HG02798 (cell line): ENCODE data around the gene OLFML1.
A peak's percentile ranks its signal among the peaks of the same experiment; 100 is the strongest.

Experiments used
- ATAC-seq: cut with Tn5 transposase; IDR thresholded peaks from one replicate; pipeline ENCODE4 v1.9.1; 2021; ENCODE audit warnings: mild to moderate bottlenecking; ENCODE audit not compliant: unreplicated experiment, poor library complexity

OLFML1 gene

GRCh38 chr11:7552666-7553065, 67.4 kb downstream of the OLFML1 start:
- no peak for ATAC-seq

GRCh38 chr11:7555052-7555699, 69.9 kb downstream of the OLFML1 start:
- no peak for ATAC-seq

DNA sequence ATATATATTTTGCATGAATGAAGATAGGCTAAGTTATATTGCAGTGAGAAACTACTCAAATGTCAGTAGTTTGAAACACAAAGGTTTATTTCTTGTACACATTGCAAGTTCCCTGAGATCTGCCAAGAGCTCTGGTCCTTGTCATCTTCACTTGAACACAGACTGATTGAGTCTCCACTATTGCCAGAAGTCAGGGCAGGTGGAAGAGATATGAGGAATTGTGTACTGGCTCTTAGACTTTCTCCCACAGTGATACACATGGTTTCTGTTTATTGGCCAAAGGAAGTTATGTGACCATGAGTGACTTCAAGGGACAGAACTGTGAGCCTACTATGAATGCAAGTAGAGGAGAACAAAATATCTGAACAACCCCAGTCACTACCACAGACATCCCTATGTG, 72.7 kb downstream of the OLFML1 start:
- ATAC-seq = no peak

GRCh38 chr11:7559398-7560283, 74.3 kb downstream of the OLFML1 start:
- ATAC-seq = peak; percentile 70
